Panc1 (cell line): Measurements from ENCODE around the gene TK2. TPM values are rescaled to one million over a fixed set of nuclear protein-coding genes. Genes with fewer than 3 reads are reported as not detected.
A peak's percentile ranks its signal among the peaks of the same experiment; 100 is the strongest.

ENCODE experiments used
- ATAC-seq: fragments of 200-7000 bp; cut with Tn5 transposase; 2 replicates; pipeline ENCODE4 v1.9.1; 2020; ENCODE audit warnings: mild to moderate bottlenecking, moderate library complexity
- BruUV-seq: library from RNA; stranded (reverse); fragments of 400-500 nt; replicated peaks from 2 replicates; lab custom pipeline; 2021; lab: Mats Ljungman, UMichigan
- CTCF ChIA-PET: fragments of 300-600 bp; sonication (Branson Sonifier 250); formaldehyde crosslinking; loops from one replicate; lab custom pipeline; 2022; ENCODE audit warnings: antibody characterized with exemption; lab: Charles Lee
- POLR2A ChIA-PET: fragments of 300-600 bp; sonication (Branson Sonifier 250); formaldehyde crosslinking; loops from one replicate; lab custom pipeline; 2022; ENCODE audit warnings: antibody characterized with exemption; lab: Charles Lee
- DNase-seq: peaks from one replicate; pipeline ENCODE4 v3.0.0-alpha.2; 2010; ENCODE audit warnings: low read depth, low spot score
- H3K27ac ChIP-seq: 2 replicates; pipeline ENCODE4 v1.5.1; 2011; ENCODE audit warnings: mild to moderate bottlenecking, low read length, inconsistent platforms
- H3K27me3 ChIP-seq: fragments of 200-500 bp; sonication (Bioruptor generic); 2 replicates; pipeline ENCODE4 v1.6.0; 2014; ENCODE audit warnings: low read length, inconsistent platforms; ENCODE audit not compliant: control insufficient read depth, insufficient read depth
- H3K36me3 ChIP-seq: fragments of 200-500 bp; sonication (Bioruptor generic); 2 replicates; pipeline ENCODE4 v1.5.1; 2014; ENCODE audit warnings: inconsistent platforms, mild to moderate bottlenecking, low read length, moderate library complexity; ENCODE audit not compliant: control insufficient read depth, insufficient read depth
- H3K4me1 ChIP-seq: 2 replicates; pipeline ENCODE4 v1.5.1; 2011; ENCODE audit warnings: inconsistent platforms, mild to moderate bottlenecking, low read length, moderate library complexity; ENCODE audit not compliant: control insufficient read depth, insufficient read depth
- H3K4me3 ChIP-seq, 2 experiments: 2 replicates each; pipeline ENCODE4 v1.5.1; 2011 to 2012; ENCODE audit warnings: low read depth in 2 of 2, low read length in 2 of 2, mild to moderate bottlenecking in 2 of 2, inconsistent platforms in 1 of 2, moderate library complexity in 1 of 2
- H3K9me3 ChIP-seq: fragments of 200-500 bp; sonication (Bioruptor generic); 2 replicates; pipeline ENCODE4 v1.5.1; 2014; ENCODE audit warnings: low read depth, mild to moderate bottlenecking, inconsistent platforms, low read length, moderate library complexity; ENCODE audit not compliant: control insufficient read depth, insufficient read depth
- POLR2AphosphoS5 ChIP-seq: IDR thresholded peaks from 2 replicates; pipeline ENCODE4 v1.6.1; 2012; ENCODE audit warnings: mild to moderate bottlenecking, low read depth, low read length, moderate library complexity
- SIN3A ChIP-seq: IDR thresholded peaks from 2 replicates; pipeline ENCODE4 v1.6.1; 2012; ENCODE audit warnings: low read depth, mild to moderate bottlenecking, low read length, moderate library complexity, borderline replicate concordance; ENCODE audit not compliant: insufficient read depth
- TCF7L2 ChIP-seq: IDR thresholded peaks from 2 replicates; pipeline ENCODE4 v1.6.1; 2011; ENCODE audit warnings: mild to moderate bottlenecking, low read depth, low read length, inconsistent platforms
- in situ Hi-C: cut with HindIII; loops from 2 replicates; pipeline ENCODE4 v1.10.0; 2016; ENCODE audit warnings: low sequenced_read_pairs, low pct_unique_long_range_greater_than_20kb
- intact Hi-C: fragments of 100-400 bp; cut with micrococcal nuclease; formaldehyde crosslinking; loops from one replicate; pipeline ENCODE4 v1.10.0; 2022; ENCODE audit not compliant: unreplicated experiment
- total RNA-seq: library from RNA; stranded (reverse); gene quantifications from one replicate; pipeline ENCODE4 v1.2.1, GENCODE V29; 2021; ENCODE audit not compliant: unreplicated experiment
- TF ChIP-seq, protein P1 (sequence below): fragments of 450-650 bp; IDR thresholded peaks from 2 replicates; pipeline ENCODE4 v1.5.1; 2017; ENCODE audit warnings: mild to moderate bottlenecking
- TF ChIP-seq, protein P2 (sequence below), 2 experiments: IDR thresholded peaks; 2 replicates each; pipeline ENCODE4 v1.6.1; 2011 to 2012; ENCODE audit warnings: low read depth in 2 of 2, control low read depth in 1 of 2, low read length in 1 of 2, mild to moderate bottlenecking in 1 of 2, moderate library complexity in 1 of 2; ENCODE audit not compliant: insufficient read depth in 1 of 2

TK2 gene
- total RNA-seq, 1 experiment from 2014 or later: 17.1 TPM

GRCh38 chr16:66553223-66553622 is 3.3 kb upstream of the TK2 start:
- intact Hi-C loops: no loop called here
- Histone ChIP-seq H3K4me3 (peak overlapping the region; percentile 75 to 86), H3K27me3 (no peaks in the 10 kb centered on the region), H3K9me3 (no peaks in the 10 kb centered on the region), H3K36me3 (peaks cover 2% of the 10 kb centered on the region), H3K4me1 (peaks cover 42% of the 10 kb centered on the region), H3K27ac (peak overlapping the region; percentile 96)
- in situ Hi-C loops: no loop called here
- TF ChIP-seq TCF7L2 (no peak), POLR2AphosphoS5 (no peak), SIN3A (no peak)
- TF ChIP-seq, protein P1, sequence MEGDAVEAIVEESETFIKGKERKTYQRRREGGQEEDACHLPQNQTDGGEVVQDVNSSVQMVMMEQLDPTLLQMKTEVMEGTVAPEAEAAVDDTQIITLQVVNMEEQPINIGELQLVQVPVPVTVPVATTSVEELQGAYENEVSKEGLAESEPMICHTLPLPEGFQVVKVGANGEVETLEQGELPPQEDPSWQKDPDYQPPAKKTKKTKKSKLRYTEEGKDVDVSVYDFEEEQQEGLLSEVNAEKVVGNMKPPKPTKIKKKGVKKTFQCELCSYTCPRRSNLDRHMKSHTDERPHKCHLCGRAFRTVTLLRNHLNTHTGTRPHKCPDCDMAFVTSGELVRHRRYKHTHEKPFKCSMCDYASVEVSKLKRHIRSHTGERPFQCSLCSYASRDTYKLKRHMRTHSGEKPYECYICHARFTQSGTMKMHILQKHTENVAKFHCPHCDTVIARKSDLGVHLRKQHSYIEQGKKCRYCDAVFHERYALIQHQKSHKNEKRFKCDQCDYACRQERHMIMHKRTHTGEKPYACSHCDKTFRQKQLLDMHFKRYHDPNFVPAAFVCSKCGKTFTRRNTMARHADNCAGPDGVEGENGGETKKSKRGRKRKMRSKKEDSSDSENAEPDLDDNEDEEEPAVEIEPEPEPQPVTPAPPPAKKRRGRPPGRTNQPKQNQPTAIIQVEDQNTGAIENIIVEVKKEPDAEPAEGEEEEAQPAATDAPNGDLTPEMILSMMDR: no peak
- TF ChIP-seq, protein P2, sequence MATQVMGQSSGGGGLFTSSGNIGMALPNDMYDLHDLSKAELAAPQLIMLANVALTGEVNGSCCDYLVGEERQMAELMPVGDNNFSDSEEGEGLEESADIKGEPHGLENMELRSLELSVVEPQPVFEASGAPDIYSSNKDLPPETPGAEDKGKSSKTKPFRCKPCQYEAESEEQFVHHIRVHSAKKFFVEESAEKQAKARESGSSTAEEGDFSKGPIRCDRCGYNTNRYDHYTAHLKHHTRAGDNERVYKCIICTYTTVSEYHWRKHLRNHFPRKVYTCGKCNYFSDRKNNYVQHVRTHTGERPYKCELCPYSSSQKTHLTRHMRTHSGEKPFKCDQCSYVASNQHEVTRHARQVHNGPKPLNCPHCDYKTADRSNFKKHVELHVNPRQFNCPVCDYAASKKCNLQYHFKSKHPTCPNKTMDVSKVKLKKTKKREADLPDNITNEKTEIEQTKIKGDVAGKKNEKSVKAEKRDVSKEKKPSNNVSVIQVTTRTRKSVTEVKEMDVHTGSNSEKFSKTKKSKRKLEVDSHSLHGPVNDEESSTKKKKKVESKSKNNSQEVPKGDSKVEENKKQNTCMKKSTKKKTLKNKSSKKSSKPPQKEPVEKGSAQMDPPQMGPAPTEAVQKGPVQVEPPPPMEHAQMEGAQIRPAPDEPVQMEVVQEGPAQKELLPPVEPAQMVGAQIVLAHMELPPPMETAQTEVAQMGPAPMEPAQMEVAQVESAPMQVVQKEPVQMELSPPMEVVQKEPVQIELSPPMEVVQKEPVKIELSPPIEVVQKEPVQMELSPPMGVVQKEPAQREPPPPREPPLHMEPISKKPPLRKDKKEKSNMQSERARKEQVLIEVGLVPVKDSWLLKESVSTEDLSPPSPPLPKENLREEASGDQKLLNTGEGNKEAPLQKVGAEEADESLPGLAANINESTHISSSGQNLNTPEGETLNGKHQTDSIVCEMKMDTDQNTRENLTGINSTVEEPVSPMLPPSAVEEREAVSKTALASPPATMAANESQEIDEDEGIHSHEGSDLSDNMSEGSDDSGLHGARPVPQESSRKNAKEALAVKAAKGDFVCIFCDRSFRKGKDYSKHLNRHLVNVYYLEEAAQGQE (IDR thresholded peaks at IDR 0.05; ENCODE audit: insufficient read depth in 1 of 2, low read depth in 2 of 2, low read length in 1 of 2): no peak
- BruUV-seq: no TSS peak
- ChIA-PET CTCF (no interaction called here), POLR2A (no interaction called here)
- no peak for DNase-seq
- no peak for ATAC-seq

GRCh38 chr16:66552286-66553177 is 2.6 kb upstream of the TK2 start, which contains the start of gene CKLF:
Gene CKLF (plus strand): TSS chr16:66552576. CDS start chr16:66552716, 140 bp downstream.
- peaks cover 44% of the 10 kb centered on the region for H3K4me1 ChIP-seq
- H3K9me3 ChIP-seq: no peaks in the 10 kb centered on the region
- TSS peak; percentile 73 for BruUV-seq
- TF ChIP-seq, protein P1: no peak
- peak; percentile 79 for TF ChIP-seq POLR2AphosphoS5
- no peaks in the 10 kb centered on the region for H3K27me3 ChIP-seq
- intact Hi-C loops: no loop called here
- H3K36me3 ChIP-seq: no peaks in the 10 kb centered on the region; the same call in 1 of the 2 replicates
- in situ Hi-C loops: no loop called here
- peak; percentile 83 for ATAC-seq
- peak within 1 kb of the TSS; percentile 96 for H3K27ac ChIP-seq
- CTCF ChIA-PET: no interaction called here
- H3K4me3 ChIP-seq: peak within 1 kb of the TSS; percentile 75 to 86
- peak; percentile 70 for DNase-seq
- POLR2A ChIA-PET: interaction anchor here (0.7 kb wide), 1 partner anchor 11 kb away, joined by 4 read pairs; no protein-coding TSS in a partner anchor
